ENCODE results near the gene TMEM106B. TPM values are rescaled to one million over a fixed set of nuclear protein-coding genes. Genes with fewer than 3 reads are reported as not detected.

Gene TMEM106B
- total RNA-seq (2014; rRNA removed; shearing (Covaris generic)) (36.1 and 42.8 TPM in 2 replicates), polyA plus RNA-seq (2016; fragmentation: Nextera tagmentation; extraction: Ambion mirVana) (20.1 and 21.1 TPM in 2 replicates)
- long read RNA-seq, transcript TMEM106B-202 (8 exons, 2,126 nt) = major isoform, 13 of 16 reads
- long read RNA-seq, partial matches to known transcripts = 2 of 16 reads
- long read RNA-seq, other reads (novel, unspliced or antisense) = 1 of 16 reads

DNA sequence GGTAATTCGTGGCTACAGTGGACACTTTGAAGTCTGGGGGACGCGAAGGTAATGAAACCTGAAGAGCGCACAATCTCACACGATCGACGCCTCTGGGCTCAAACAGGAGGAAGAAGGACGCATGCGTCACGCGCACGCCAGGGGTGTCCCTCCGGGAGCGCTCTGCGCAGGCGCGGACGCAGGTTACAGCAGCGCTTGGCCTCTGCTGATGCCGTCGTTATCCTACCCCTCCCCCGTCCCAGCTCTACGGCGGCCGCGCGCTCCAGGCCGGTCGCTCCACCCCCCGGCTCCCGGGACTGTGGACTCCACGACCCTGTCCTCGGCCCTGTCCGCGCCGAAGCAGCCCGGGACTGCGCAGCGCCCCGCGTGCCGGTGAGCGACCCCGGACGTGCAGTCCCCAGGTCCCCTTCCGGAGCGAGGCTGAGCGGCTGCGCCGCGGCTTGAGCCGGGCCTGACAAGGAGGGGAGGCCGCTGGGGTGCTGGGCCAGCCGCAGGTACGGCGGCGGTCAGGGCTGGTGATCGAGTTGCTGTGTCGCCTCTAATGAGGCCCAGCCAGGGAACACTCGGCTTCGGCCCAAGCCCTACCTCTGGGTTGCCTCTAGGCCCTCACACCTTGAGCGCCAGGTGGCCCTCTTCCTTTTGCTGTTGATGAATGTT is at the start of gene TMEM106B:
Gene TMEM106B, plus strand, starts transcription at position 241 of the 657 bp plus-strand sequence. CDS start 3,517 bp downstream, outside the sequence.
- peak; percentile 97 for DNase-seq (ENCODE audit: low spot score)
- Mint-ChIP-seq H3K9me3 (no peaks in the 10 kb centered on the region), H3K27ac (peak within 1 kb of the TSS; percentile 97), H3K4me3 (peak within 1 kb of the TSS; percentile 84), H3K4me1 (peaks cover 14% of the 10 kb centered on the region), H3K36me3 (ENCODE audit: low read depth) (no peaks in the 10 kb centered on the region; the same call in 2 of the 3 replicates), H3K27me3 (ENCODE audit: insufficient read depth, low read depth, poor library complexity) (peaks cover 6% of the 10 kb centered on the region)
- Histone ChIP-seq H3K4me1 (ENCODE audit: insufficient read depth) (peaks cover 10% of the 10 kb centered on the region), H3K9me2 (ENCODE audit: insufficient read depth) (no peaks in the 10 kb centered on the region), H3K36me3 (ENCODE audit: insufficient read depth) (no peaks in the 10 kb centered on the region), H3K4me2 (peak within 1 kb of the TSS; percentile 97), H3F3A (replicated peaks; ENCODE audit: low read depth) (0 out of 2 replicates have a peak, but pooled peaks cover 5% of the 10 kb centered on the region), H4K20me1 (replicated peaks; ENCODE audit: insufficient read depth) (no peaks in the 10 kb centered on the region), H3K27ac (ENCODE audit: low read depth) (peak within 1 kb of the TSS; percentile 90), H3K27me3 (ENCODE audit: insufficient read depth) (peaks cover 14% of the 10 kb centered on the region), H2AFZ (peak within 1 kb of the TSS; percentile 97), H3K79me2 (replicated peaks; ENCODE audit: insufficient read depth) (peaks cover 22% of the 10 kb centered on the region), H3K4me3 (peak within 1 kb of the TSS; percentile 74)
- TF ChIP-seq, protein P1, sequence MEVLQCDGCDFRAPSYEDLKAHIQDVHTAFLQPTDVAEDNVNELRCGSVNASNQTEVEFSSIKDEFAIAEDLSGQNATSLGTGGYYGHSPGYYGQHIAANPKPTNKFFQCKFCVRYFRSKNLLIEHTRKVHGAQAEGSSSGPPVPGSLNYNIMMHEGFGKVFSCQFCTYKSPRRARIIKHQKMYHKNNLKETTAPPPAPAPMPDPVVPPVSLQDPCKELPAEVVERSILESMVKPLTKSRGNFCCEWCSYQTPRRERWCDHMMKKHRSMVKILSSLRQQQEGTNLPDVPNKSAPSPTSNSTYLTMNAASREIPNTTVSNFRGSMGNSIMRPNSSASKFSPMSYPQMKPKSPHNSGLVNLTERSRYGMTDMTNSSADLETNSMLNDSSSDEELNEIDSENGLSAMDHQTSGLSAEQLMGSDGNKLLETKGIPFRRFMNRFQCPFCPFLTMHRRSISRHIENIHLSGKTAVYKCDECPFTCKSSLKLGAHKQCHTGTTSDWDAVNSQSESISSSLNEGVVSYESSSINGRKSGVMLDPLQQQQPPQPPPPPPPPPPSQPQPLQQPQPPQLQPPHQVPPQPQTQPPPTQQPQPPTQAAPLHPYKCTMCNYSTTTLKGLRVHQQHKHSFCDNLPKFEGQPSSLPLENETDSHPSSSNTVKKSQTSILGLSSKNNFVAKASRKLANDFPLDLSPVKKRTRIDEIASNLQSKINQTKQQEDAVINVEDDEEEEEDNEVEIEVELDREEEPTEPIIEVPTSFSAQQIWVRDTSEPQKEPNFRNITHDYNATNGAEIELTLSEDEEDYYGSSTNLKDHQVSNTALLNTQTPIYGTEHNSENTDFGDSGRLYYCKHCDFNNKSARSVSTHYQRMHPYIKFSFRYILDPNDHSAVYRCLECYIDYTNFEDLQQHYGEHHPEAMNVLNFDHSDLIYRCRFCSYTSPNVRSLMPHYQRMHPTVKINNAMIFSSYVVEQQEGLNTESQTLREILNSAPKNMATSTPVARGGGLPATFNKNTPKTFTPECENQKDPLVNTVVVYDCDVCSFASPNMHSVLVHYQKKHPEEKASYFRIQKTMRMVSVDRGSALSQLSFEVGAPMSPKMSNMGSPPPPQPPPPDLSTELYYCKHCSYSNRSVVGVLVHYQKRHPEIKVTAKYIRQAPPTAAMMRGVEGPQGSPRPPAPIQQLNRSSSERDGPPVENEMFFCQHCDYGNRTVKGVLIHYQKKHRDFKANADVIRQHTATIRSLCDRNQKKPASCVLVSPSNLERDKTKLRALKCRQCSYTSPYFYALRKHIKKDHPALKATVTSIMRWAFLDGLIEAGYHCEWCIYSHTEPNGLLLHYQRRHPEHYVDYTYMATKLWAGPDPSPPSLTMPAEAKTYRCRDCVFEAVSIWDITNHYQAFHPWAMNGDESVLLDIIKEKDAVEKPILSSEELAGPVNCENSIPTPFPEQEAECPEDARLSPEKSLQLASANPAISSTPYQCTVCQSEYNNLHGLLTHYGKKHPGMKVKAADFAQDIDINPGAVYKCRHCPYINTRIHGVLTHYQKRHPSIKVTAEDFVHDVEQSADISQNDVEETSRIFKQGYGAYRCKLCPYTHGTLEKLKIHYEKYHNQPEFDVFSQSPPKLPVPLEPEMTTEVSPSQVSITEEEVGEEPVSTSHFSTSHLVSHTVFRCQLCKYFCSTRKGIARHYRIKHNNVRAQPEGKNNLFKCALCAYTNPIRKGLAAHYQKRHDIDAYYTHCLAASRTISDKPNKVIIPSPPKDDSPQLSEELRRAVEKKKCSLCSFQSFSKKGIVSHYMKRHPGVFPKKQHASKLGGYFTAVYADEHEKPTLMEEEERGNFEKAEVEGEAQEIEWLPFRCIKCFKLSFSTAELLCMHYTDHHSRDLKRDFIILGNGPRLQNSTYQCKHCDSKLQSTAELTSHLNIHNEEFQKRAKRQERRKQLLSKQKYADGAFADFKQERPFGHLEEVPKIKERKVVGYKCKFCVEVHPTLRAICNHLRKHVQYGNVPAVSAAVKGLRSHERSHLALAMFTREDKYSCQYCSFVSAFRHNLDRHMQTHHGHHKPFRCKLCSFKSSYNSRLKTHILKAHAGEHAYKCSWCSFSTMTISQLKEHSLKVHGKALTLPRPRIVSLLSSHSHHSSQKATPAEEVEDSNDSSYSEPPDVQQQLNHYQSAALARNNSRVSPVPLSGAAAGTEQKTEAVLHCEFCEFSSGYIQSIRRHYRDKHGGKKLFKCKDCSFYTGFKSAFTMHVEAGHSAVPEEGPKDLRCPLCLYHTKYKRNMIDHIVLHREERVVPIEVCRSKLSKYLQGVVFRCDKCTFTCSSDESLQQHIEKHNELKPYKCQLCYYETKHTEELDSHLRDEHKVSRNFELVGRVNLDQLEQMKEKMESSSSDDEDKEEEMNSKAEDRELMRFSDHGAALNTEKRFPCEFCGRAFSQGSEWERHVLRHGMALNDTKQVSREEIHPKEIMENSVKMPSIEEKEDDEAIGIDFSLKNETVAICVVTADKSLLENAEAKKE (CRISPR knock-in tag; IDR thresholded peaks at IDR 0.05) = no peak
- TF ChIP-seq, protein P2, sequence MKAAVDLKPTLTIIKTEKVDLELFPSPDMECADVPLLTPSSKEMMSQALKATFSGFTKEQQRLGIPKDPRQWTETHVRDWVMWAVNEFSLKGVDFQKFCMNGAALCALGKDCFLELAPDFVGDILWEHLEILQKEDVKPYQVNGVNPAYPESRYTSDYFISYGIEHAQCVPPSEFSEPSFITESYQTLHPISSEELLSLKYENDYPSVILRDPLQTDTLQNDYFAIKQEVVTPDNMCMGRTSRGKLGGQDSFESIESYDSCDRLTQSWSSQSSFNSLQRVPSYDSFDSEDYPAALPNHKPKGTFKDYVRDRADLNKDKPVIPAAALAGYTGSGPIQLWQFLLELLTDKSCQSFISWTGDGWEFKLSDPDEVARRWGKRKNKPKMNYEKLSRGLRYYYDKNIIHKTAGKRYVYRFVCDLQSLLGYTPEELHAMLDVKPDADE (IDR thresholded peaks at IDR 0.05) = peak; percentile 53; the same call in 1 of the 2 replicates
- TF ChIP-seq, protein P3, sequence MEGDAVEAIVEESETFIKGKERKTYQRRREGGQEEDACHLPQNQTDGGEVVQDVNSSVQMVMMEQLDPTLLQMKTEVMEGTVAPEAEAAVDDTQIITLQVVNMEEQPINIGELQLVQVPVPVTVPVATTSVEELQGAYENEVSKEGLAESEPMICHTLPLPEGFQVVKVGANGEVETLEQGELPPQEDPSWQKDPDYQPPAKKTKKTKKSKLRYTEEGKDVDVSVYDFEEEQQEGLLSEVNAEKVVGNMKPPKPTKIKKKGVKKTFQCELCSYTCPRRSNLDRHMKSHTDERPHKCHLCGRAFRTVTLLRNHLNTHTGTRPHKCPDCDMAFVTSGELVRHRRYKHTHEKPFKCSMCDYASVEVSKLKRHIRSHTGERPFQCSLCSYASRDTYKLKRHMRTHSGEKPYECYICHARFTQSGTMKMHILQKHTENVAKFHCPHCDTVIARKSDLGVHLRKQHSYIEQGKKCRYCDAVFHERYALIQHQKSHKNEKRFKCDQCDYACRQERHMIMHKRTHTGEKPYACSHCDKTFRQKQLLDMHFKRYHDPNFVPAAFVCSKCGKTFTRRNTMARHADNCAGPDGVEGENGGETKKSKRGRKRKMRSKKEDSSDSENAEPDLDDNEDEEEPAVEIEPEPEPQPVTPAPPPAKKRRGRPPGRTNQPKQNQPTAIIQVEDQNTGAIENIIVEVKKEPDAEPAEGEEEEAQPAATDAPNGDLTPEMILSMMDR (conservative IDR thresholded peaks at IDR 0.05; ENCODE audit: low read depth in 2 of 2) = peak in 1 of 2 experiments; percentile 50; a peak in 3 of 4 replicates
- TF ChIP-seq POLR2AphosphoS5 (IDR thresholded peaks at IDR 0.05; ENCODE audit: low read depth) = peak; percentile 86; the same call in 1 of the 2 replicates
- TF ChIP-seq STAT1 (IDR thresholded peaks at IDR 0.05; ENCODE audit: unreplicated experiment) = no peak
- TF ChIP-seq CREB1 (CRISPR knock-in tag; IDR thresholded peaks at IDR 0.05; ENCODE audit: low read depth) = peak; percentile 90
- peak; percentile 92 for ATAC-seq

Measured in GM23338 (cell line).